ENCODE measurements around the gene RND3.

The RND3 gene

GRCh38 chr2:150522269-150522668 is 34.8 kb upstream of the RND3 start:
- H3K27me3 ChIP-seq (ENCODE audit: control insufficient read depth in 2 of 2, insufficient read depth in 2 of 2, low read length in 2 of 2) = no peaks in the 10 kb centered on the region
- no peak overlapping the region for H3K9ac ChIP-seq (ENCODE audit: low read depth in 1 of 2, low read length in 2 of 2)
- no peak overlapping the region for H3K4me3 ChIP-seq (ENCODE audit: low read length in 2 of 2)
- no peak overlapping the region for H3K27ac ChIP-seq (ENCODE audit: low read depth in 2 of 2, low read length in 2 of 2)
- no peaks in the 10 kb centered on the region for H3K4me1 ChIP-seq (ENCODE audit: control insufficient read depth in 2 of 2, insufficient read depth in 2 of 2, low read length in 2 of 2)
- no peaks in the 10 kb centered on the region for H3K36me3 ChIP-seq (ENCODE audit: control insufficient read depth in 2 of 2, insufficient read depth in 2 of 2, low read length in 2 of 2)
- no peaks in the 10 kb centered on the region for H3K9me3 ChIP-seq (ENCODE audit: control insufficient read depth in 2 of 2, low read length in 2 of 2)

- H3K27ac ChIP-seq (ENCODE audit: low read depth in 2 of 2, low read length in 2 of 2) = no peak overlapping the region
- H3K4me1 ChIP-seq (ENCODE audit: control insufficient read depth in 2 of 2, insufficient read depth in 2 of 2, low read length in 2 of 2) = no peaks in the 10 kb centered on the region
- no peak overlapping the region for H3K9ac ChIP-seq (ENCODE audit: low read depth in 1 of 2, low read length in 2 of 2)
- H3K36me3 ChIP-seq (ENCODE audit: control insufficient read depth in 2 of 2, insufficient read depth in 2 of 2, low read length in 2 of 2) = no peaks in the 10 kb centered on the region
- no peaks in the 10 kb centered on the region for H3K27me3 ChIP-seq (ENCODE audit: control insufficient read depth in 2 of 2, insufficient read depth in 2 of 2, low read length in 2 of 2)
- H3K9me3 ChIP-seq (ENCODE audit: control insufficient read depth in 2 of 2, low read length in 2 of 2) = no peaks in the 10 kb centered on the region
- H3K4me3 ChIP-seq (ENCODE audit: low read length in 2 of 2) = no peak overlapping the region
Observed at GRCh38 chr2:150520887-150521664, 33.6 kb upstream of the RND3 start.

GRCh38 chr2:150520033-150520432 is 32.6 kb upstream of the RND3 start:
- H3K4me1 ChIP-seq (ENCODE audit: control insufficient read depth in 2 of 2, insufficient read depth in 2 of 2, low read length in 2 of 2) = no peaks in the 10 kb centered on the region
- H3K9ac ChIP-seq (ENCODE audit: low read depth in 1 of 2, low read length in 2 of 2) = no peak overlapping the region
- no peaks in the 10 kb centered on the region for H3K36me3 ChIP-seq (ENCODE audit: control insufficient read depth in 2 of 2, insufficient read depth in 2 of 2, low read length in 2 of 2)
- no peaks in the 10 kb centered on the region for H3K9me3 ChIP-seq (ENCODE audit: control insufficient read depth in 2 of 2, low read length in 2 of 2)
- no peak overlapping the region for H3K4me3 ChIP-seq (ENCODE audit: low read length in 2 of 2)
- H3K27me3 ChIP-seq (ENCODE audit: control insufficient read depth in 2 of 2, insufficient read depth in 2 of 2, low read length in 2 of 2) = no peaks in the 10 kb centered on the region
- H3K27ac ChIP-seq (ENCODE audit: low read depth in 2 of 2, low read length in 2 of 2) = no peak overlapping the region

GRCh38 chr2:150517951-150518680 is 30.6 kb upstream of the RND3 start:
- Histone ChIP-seq H3K4me3 (ENCODE audit: low read length in 2 of 2) (no peak overlapping the region), H3K27ac (ENCODE audit: low read depth in 2 of 2, low read length in 2 of 2) (no peak overlapping the region), H3K36me3 (ENCODE audit: control insufficient read depth in 2 of 2, insufficient read depth in 2 of 2, low read length in 2 of 2) (no peaks in the 10 kb centered on the region), H3K9ac (ENCODE audit: low read depth in 1 of 2, low read length in 2 of 2) (no peak overlapping the region), H3K27me3 (ENCODE audit: control insufficient read depth in 2 of 2, insufficient read depth in 2 of 2, low read length in 2 of 2) (no peaks in the 10 kb centered on the region), H3K9me3 (ENCODE audit: control insufficient read depth in 2 of 2, low read length in 2 of 2) (no peaks in the 10 kb centered on the region), H3K4me1 (ENCODE audit: control insufficient read depth in 2 of 2, insufficient read depth in 2 of 2, low read length in 2 of 2) (no peaks in the 10 kb centered on the region)

DNA sequence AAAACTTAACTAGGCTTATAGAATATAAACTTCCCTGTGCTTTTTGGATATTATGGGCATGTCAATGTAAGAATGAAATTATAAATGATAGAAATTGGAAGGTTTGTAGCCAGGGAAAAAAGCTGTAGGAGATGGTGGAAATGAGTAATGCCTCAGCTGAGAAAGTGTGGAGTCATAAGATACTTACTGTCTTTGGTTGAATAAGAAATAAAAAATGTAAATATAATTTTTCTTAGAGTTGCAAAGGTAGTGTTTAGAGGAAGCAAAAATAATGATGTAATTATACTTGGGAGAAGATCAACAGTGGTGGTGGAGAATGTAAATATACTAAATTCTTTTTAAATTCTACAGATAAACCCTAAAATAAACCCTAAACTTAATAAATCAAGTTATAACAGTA is 26.2 kb upstream of the RND3 start:
- no peaks in the 10 kb centered on the region for H3K9me3 ChIP-seq (ENCODE audit: control insufficient read depth in 2 of 2, low read length in 2 of 2)
- H3K27me3 ChIP-seq (ENCODE audit: control insufficient read depth in 2 of 2, insufficient read depth in 2 of 2, low read length in 2 of 2) = no peaks in the 10 kb centered on the region
- no peak overlapping the region for H3K9ac ChIP-seq (ENCODE audit: low read depth in 1 of 2, low read length in 2 of 2)
- no peak overlapping the region for H3K4me3 ChIP-seq (ENCODE audit: low read length in 2 of 2)
- no peaks in the 10 kb centered on the region for H3K4me1 ChIP-seq (ENCODE audit: control insufficient read depth in 2 of 2, insufficient read depth in 2 of 2, low read length in 2 of 2)
- no peaks in the 10 kb centered on the region for H3K36me3 ChIP-seq (ENCODE audit: control insufficient read depth in 2 of 2, insufficient read depth in 2 of 2, low read length in 2 of 2)
- no peak overlapping the region for H3K27ac ChIP-seq (ENCODE audit: low read depth in 2 of 2, low read length in 2 of 2)

GRCh38 chr2:150508497-150509137 is 21.1 kb upstream of the RND3 start:
- no peaks in the 10 kb centered on the region for H3K27me3 ChIP-seq (ENCODE audit: control insufficient read depth in 2 of 2, insufficient read depth in 2 of 2, low read length in 2 of 2)
- no peak overlapping the region for H3K27ac ChIP-seq (ENCODE audit: low read depth in 2 of 2, low read length in 2 of 2)
- H3K4me1 ChIP-seq (ENCODE audit: control insufficient read depth in 2 of 2, insufficient read depth in 2 of 2, low read length in 2 of 2) = no peaks in the 10 kb centered on the region
- no peaks in the 10 kb centered on the region for H3K36me3 ChIP-seq (ENCODE audit: control insufficient read depth in 2 of 2, insufficient read depth in 2 of 2, low read length in 2 of 2)
- H3K4me3 ChIP-seq (ENCODE audit: low read length in 2 of 2) = no peak overlapping the region
- no peaks in the 10 kb centered on the region for H3K9me3 ChIP-seq (ENCODE audit: control insufficient read depth in 2 of 2, low read length in 2 of 2)
- no peak overlapping the region for H3K9ac ChIP-seq (ENCODE audit: low read depth in 1 of 2, low read length in 2 of 2)

- Histone ChIP-seq H3K36me3 (ENCODE audit: control insufficient read depth in 2 of 2, insufficient read depth in 2 of 2, low read length in 2 of 2) (no peaks in the 10 kb centered on the region), H3K9ac (ENCODE audit: low read depth in 1 of 2, low read length in 2 of 2) (no peak overlapping the region), H3K27ac (ENCODE audit: low read depth in 2 of 2, low read length in 2 of 2) (no peak overlapping the region), H3K9me3 (ENCODE audit: control insufficient read depth in 2 of 2, low read length in 2 of 2) (no peaks in the 10 kb centered on the region), H3K4me3 (ENCODE audit: low read length in 2 of 2) (no peak overlapping the region), H3K4me1 (ENCODE audit: control insufficient read depth in 2 of 2, insufficient read depth in 2 of 2, low read length in 2 of 2) (no peaks in the 10 kb centered on the region), H3K27me3 (ENCODE audit: control insufficient read depth in 2 of 2, insufficient read depth in 2 of 2, low read length in 2 of 2) (no peaks in the 10 kb centered on the region)
Observed at GRCh38 chr2:150507071-150507470, 19.6 kb upstream of the RND3 start.

- Histone ChIP-seq H3K9me3 (ENCODE audit: control insufficient read depth in 2 of 2, low read length in 2 of 2) (no peaks in the 10 kb centered on the region), H3K9ac (ENCODE audit: low read depth in 1 of 2, low read length in 2 of 2) (no peak overlapping the region), H3K36me3 (ENCODE audit: control insufficient read depth in 2 of 2, insufficient read depth in 2 of 2, low read length in 2 of 2) (no peaks in the 10 kb centered on the region), H3K27ac (ENCODE audit: low read depth in 2 of 2, low read length in 2 of 2) (no peak overlapping the region), H3K27me3 (ENCODE audit: control insufficient read depth in 2 of 2, insufficient read depth in 2 of 2, low read length in 2 of 2) (no peaks in the 10 kb centered on the region), H3K4me1 (ENCODE audit: control insufficient read depth in 2 of 2, insufficient read depth in 2 of 2, low read length in 2 of 2) (no peaks in the 10 kb centered on the region), H3K4me3 (ENCODE audit: low read length in 2 of 2) (no peak overlapping the region)
Observed at GRCh38 chr2:150505178-150505577, 17.7 kb upstream of the RND3 start.

DNA sequence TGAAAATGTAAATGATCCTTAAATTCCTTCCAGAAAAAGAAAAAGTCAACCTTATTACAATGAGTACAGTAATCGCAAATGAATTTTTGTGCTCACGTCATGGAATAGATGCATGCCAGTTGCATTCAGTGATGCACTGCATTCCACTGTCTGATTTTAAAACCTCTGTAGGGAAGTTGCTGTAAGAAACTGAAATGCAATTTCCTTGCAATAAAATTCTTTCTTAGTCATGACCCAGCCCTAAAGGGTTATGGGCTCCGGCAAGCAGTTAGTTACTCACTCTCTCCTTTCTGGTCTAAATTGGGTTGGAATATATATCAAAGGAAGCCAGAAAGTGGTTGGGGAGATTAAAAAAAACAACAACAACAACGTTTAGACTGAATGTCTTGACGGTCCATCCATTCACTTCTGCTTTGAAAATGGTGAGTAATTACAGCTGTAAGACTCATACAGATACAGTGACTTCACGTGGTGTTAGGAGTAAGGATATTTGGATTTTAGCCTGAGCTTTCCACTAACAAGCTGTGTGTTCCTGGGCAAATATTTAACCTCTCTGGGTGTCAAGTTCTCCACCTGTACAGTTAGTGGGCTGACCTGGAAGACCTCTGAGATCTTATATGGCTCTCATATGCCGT is 8.6 kb upstream of the RND3 start:
- Histone ChIP-seq H3K9me3 (ENCODE audit: control insufficient read depth in 2 of 2, low read length in 2 of 2) (no peaks in the 10 kb centered on the region), H3K27me3 (ENCODE audit: control insufficient read depth in 2 of 2, insufficient read depth in 2 of 2, low read length in 2 of 2) (no peaks in the 10 kb centered on the region), H3K4me3 (ENCODE audit: low read length in 2 of 2) (no peak overlapping the region), H3K27ac (ENCODE audit: low read depth in 2 of 2, low read length in 2 of 2) (no peak overlapping the region), H3K36me3 (ENCODE audit: control insufficient read depth in 2 of 2, insufficient read depth in 2 of 2, low read length in 2 of 2) (no peaks in the 10 kb centered on the region), H3K9ac (ENCODE audit: low read depth in 1 of 2, low read length in 2 of 2) (no peak overlapping the region), H3K4me1 (ENCODE audit: control insufficient read depth in 2 of 2, insufficient read depth in 2 of 2, low read length in 2 of 2) (no peaks in the 10 kb centered on the region)

DNA sequence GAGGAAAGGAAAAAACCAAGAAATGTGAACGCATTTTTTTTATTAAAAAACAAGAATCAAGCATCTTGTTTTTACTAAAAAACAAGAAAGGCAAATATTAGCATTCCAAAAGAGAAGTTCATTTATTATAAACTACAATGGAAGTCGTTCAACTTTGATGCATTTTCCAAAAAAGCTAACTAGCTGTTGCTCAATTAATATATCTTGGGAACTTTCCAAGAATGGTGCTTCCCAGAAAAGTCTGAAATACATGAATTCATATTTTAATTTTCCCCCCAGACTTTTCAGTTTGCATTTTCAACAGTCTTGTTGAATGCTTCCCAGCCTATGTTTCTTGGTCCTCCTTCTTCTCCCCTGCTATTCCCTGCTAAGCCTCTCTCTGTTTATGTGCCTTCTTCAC is 7.5 kb upstream of the RND3 start:
- H3K27me3 ChIP-seq (ENCODE audit: control insufficient read depth in 2 of 2, insufficient read depth in 2 of 2, low read length in 2 of 2) = no peaks in the 10 kb centered on the region
- no peak overlapping the region for H3K27ac ChIP-seq (ENCODE audit: low read depth in 2 of 2, low read length in 2 of 2)
- no peaks in the 10 kb centered on the region for H3K4me1 ChIP-seq (ENCODE audit: control insufficient read depth in 2 of 2, insufficient read depth in 2 of 2, low read length in 2 of 2)
- no peaks in the 10 kb centered on the region for H3K36me3 ChIP-seq (ENCODE audit: control insufficient read depth in 2 of 2, insufficient read depth in 2 of 2, low read length in 2 of 2)
- H3K9ac ChIP-seq (ENCODE audit: low read depth in 1 of 2, low read length in 2 of 2) = no peak overlapping the region
- no peak overlapping the region for H3K4me3 ChIP-seq (ENCODE audit: low read length in 2 of 2)
- no peaks in the 10 kb centered on the region for H3K9me3 ChIP-seq (ENCODE audit: control insufficient read depth in 2 of 2, low read length in 2 of 2)

Measured in mucosa of rectum (tissue), 2 donors.